HUES6 (cell line): Measurements from ENCODE around the gene TEX50.
"Not testable (repeated sequence)": the region's sequence is repeated elsewhere in the genome, so short reads cannot be mapped to it uniquely, and the experiment has no call there.

Experiments used
- H3K27ac ChIP-seq: 2 replicates; pipeline ENCODE4 v1.7.0; 2013; ENCODE audit warnings: low read depth, mild to moderate bottlenecking, low read length, inconsistent platforms
- H3K27me3 ChIP-seq: 2 replicates; pipeline ENCODE4 v1.6.1; 2013; ENCODE audit warnings: low read length; ENCODE audit not compliant: control insufficient read depth, insufficient read depth
- H3K36me3 ChIP-seq: 2 replicates; pipeline ENCODE4 v1.6.1; 2013; ENCODE audit warnings: low read length; ENCODE audit not compliant: control insufficient read depth, insufficient read depth
- H3K4me1 ChIP-seq: 2 replicates; pipeline ENCODE4 v1.6.1; 2013; ENCODE audit warnings: low read length; ENCODE audit not compliant: control insufficient read depth, insufficient read depth
- H3K4me3 ChIP-seq: 2 replicates; pipeline ENCODE4 v1.5.1; 2013; ENCODE audit warnings: low read depth, low read length
- H3K9ac ChIP-seq: one replicate; pipeline ENCODE4 v1.6.1; 2013; ENCODE audit warnings: mild to moderate bottlenecking, low read length
- H3K9me3 ChIP-seq: 2 replicates; pipeline ENCODE4 v1.6.1; 2013; ENCODE audit warnings: low read depth, low read length; ENCODE audit not compliant: control insufficient read depth, insufficient read depth

TEX50 gene

GRCh38 chr1:173637236-173638042, 2.3 kb downstream of the TEX50 start:
- H3K9me3 ChIP-seq: peaks cover 35% of the 10 kb centered on the region
- not testable (repeated sequence) for H3K27me3 ChIP-seq, H3K4me1 ChIP-seq, H3K36me3 ChIP-seq
- peak overlapping the region; percentile 14; the same call in 1 of the 2 replicates for H3K4me3 ChIP-seq
- peak overlapping the region; percentile 50; the same call in 1 of the 2 replicates for H3K27ac ChIP-seq
- H3K9ac ChIP-seq: peak overlapping the region; percentile 72

GRCh38 chr1:173638043-173639021, 3.2 kb downstream of the TEX50 start:
- Histone ChIP-seq H3K9ac (peak overlapping the region; percentile 72), H3K9me3 (peaks cover 40% of the 10 kb centered on the region), H3K27ac (no peak overlapping the region), H3K4me1 (no peaks in the 10 kb centered on the region), H3K4me3 (peak overlapping the region; percentile 14; the same call in 1 of the 2 replicates), H3K27me3 (no peaks in the 10 kb centered on the region), H3K36me3 (0 out of 2 replicates have a peak, but pooled peaks cover 2% of the 10 kb centered on the region)

DNA sequence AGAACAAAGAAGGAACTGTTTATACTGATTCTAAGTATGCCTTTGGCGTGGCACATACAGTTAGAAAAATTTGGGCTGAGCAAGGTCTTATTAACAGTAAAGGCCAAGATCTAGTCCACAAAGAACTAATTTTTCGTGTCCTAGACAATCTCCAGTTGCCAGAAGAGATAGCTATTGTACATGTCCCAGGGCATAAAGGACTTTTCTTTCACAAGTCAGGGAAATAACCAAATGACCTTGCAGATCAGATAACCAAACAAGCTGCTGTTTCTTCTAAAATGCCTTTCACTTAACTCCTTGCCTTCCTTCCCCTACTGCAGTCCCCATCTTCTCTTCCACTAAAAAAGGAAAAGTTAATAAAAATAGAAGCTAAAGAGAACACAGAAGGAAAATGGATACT, 4.0 kb downstream of the TEX50 start:
- Histone ChIP-seq H3K9me3 (peaks cover 40% of the 10 kb centered on the region), H3K36me3 (0 out of 2 replicates have a peak, but pooled peaks cover 2% of the 10 kb centered on the region), H3K4me1 (no peaks in the 10 kb centered on the region), H3K27ac (no peak overlapping the region), H3K4me3 (no peak overlapping the region), H3K9ac (no peak overlapping the region), H3K27me3 (no peaks in the 10 kb centered on the region)

DNA sequence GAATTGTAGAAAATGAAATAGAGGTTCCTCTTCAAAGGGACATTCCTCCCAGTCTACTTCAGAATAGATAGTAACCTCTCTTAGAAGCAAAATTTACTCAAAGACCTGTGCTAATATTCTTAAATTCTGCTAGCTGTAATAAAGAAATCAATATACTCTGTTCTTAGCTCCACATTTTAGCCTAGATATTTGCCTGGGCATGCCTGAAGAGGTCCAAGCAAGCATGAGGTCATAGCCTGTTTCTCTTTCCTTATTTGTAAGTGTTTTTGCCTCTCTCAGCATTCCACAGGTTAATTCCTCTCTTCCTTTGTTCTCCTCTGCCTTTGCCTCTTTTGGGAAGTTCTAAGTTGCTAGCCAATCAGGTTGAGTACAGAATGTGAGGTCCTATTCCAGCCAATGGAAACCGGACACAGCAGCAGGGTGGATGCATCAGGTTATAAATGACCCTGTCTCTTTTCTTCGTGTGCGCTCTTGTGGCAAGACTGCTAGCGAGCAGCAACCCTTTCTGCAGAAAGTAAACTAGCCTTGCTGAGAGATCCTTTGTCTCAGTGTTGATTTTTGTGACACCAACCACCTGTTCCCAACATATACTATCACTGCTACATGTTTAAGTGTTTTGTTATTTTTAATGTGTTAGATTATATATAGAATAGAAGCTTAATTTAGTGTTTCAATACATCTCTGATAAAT, 7.5 kb downstream of the TEX50 start:
- H3K27me3 ChIP-seq, H3K4me3 ChIP-seq, H3K36me3 ChIP-seq, H3K27ac ChIP-seq, H3K9ac ChIP-seq, H3K4me1 ChIP-seq: not testable (repeated sequence)
- peaks cover 33% of the 10 kb centered on the region for H3K9me3 ChIP-seq

- Histone ChIP-seq H3K4me1 (no peaks in the 10 kb centered on the region), H3K9ac (no peak overlapping the region), H3K27ac (no peak overlapping the region), H3K9me3 (peaks cover 4% of the 10 kb centered on the region; the same call in 1 of the 2 replicates), H3K27me3 (no peaks in the 10 kb centered on the region), H3K36me3 (no peaks in the 10 kb centered on the region), H3K4me3 (no peak overlapping the region)
These were observed 11.5 kb downstream of the TEX50 start for GRCh38 chr1:173646656-173647055.

DNA sequence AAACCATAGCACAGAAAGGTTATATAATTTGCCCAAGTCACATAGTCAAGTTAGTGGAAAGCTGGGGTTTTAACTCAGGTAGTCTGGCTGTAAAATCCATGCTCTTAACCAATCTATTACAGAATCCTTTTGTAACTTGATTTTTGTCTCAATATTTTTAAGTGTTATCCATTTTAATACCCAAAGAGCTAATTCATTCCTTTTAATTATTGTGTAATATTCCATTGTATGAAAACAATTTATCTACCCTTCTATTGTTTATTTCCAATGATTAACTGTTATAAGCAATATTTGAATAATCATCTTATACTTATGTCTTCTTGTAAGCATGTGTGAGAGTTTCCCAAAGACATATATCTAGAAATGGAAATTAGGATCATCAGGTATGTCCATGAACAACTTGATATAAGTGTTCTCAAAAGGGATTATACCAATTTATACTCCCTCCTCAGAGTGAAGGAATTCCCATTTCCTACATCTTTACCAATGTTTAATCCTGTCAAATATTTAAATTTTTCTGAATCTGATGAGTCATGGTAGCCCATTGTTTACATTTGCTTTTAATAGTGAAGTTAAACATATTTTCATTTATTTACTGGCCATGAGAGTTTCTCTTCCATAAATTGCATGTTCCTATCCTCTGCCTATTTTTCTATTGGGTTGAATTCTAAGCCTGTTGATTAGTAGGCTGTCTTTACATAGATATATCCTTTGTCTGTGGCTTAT, 13.9 kb downstream of the TEX50 start:
- H3K4me1 ChIP-seq: no peaks in the 10 kb centered on the region
- no peak overlapping the region for H3K4me3 ChIP-seq
- H3K9me3 ChIP-seq: no peaks in the 10 kb centered on the region
- no peak overlapping the region for H3K27ac ChIP-seq
- no peaks in the 10 kb centered on the region for H3K27me3 ChIP-seq
- H3K9ac ChIP-seq: no peak overlapping the region
- no peaks in the 10 kb centered on the region for H3K36me3 ChIP-seq

GRCh38 chr1:173660306-173660705, 25.2 kb downstream of the TEX50 start:
- Histone ChIP-seq H3K9ac (no peak overlapping the region), H3K27me3 (no peaks in the 10 kb centered on the region), H3K27ac (no peak overlapping the region), H3K36me3 (no peaks in the 10 kb centered on the region), H3K4me3 (no peak overlapping the region), H3K9me3 (peaks cover 12% of the 10 kb centered on the region), H3K4me1 (no peaks in the 10 kb centered on the region)

- Histone ChIP-seq H3K9me3 (peaks cover 3% of the 10 kb centered on the region; the same call in 1 of the 2 replicates), H3K36me3 (no peaks in the 10 kb centered on the region)
These were observed 26.1 kb downstream of the TEX50 start for GRCh38 chr1:173661271-173661670.

DNA sequence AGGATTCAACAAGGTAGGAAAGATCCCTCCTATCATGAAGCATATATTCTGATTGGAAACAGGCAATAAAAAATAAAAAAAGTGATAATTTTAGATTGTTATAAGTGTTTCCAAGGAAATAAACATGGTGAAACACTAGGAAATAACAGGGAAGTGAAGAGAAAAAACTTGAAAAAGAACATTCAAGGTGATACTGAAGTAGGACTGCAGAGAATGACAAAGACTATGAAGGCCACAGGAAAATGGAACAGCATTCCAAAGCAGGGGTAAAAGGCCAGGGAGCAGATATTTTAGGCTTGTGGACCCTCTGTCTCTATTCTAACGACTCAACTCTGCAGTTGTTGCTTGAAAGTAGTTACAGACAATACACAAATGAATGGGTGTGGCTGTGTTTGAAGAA, 26.6 kb downstream of the TEX50 start:
- Histone ChIP-seq H3K9me3 (no peaks in the 10 kb centered on the region), H3K4me3 (no peak overlapping the region), H3K27me3 (no peaks in the 10 kb centered on the region), H3K9ac (no peak overlapping the region), H3K36me3 (no peaks in the 10 kb centered on the region), H3K4me1 (no peaks in the 10 kb centered on the region), H3K27ac (no peak overlapping the region)

More at GRCh38 chr1:173661271-173661670, 26.1 kb downstream of the TEX50 start:
- H3K27me3 ChIP-seq: no peaks in the 10 kb centered on the region
- H3K4me3 ChIP-seq: no peak overlapping the region
- H3K27ac ChIP-seq: no peak overlapping the region
- no peak overlapping the region for H3K9ac ChIP-seq
- no peaks in the 10 kb centered on the region for H3K4me1 ChIP-seq

GRCh38 chr1:173663159-173663558, 28.0 kb downstream of the TEX50 start:
- no peak overlapping the region for H3K27ac ChIP-seq
- H3K9me3 ChIP-seq: no peaks in the 10 kb centered on the region
- H3K27me3 ChIP-seq: no peaks in the 10 kb centered on the region
- H3K4me3 ChIP-seq: no peak overlapping the region
- no peak overlapping the region for H3K9ac ChIP-seq
- no peaks in the 10 kb centered on the region for H3K4me1 ChIP-seq
- no peaks in the 10 kb centered on the region for H3K36me3 ChIP-seq
